HEK293 (cell line): ENCODE measurements around the gene DDX31.

Experiments used
- CTCF ChIA-PET: fragments of 350-600 bp; formaldehyde crosslinking; extraction: SDS; loops from one replicate; lab custom pipeline; 2021; ENCODE audit warnings: antibody characterized with exemption; lab: Yijun Ruan, JAX
- POLR2A ChIA-PET: fragments of 300-600 bp; formaldehyde crosslinking; extraction: SDS; loops from one replicate; lab custom pipeline; 2020; ENCODE audit warnings: antibody characterized with exemption, inconsistent platforms; lab: Yijun Ruan, JAX
- H3K27ac ChIP-seq: fragments of 200-500 bp; sonication (Bioruptor generic); 2 replicates; pipeline ENCODE4 v1.5.1; 2014; ENCODE audit warnings: low read depth, low read length, control low read depth, inconsistent platforms; ENCODE audit errors: extremely low read depth
- H3K36me3 ChIP-seq, 2 experiments: fragments of 200-500 bp in 1 of 2; sonication (Bioruptor generic) in 1 of 2; 1 replicate in 1 of 2; 2 replicates in 1 of 2; pipeline ENCODE4 v1.5.1; 2014 to 2017; ENCODE audit warnings: inconsistent platforms in 2 of 2, low read length in 2 of 2; ENCODE audit not compliant: control insufficient read depth in 2 of 2, insufficient read depth in 1 of 2
- H3K4me1 ChIP-seq: fragments of 200-500 bp; sonication (Bioruptor generic); 2 replicates; pipeline ENCODE4 v1.5.1; 2014; ENCODE audit warnings: mild to moderate bottlenecking, low read length, inconsistent platforms; ENCODE audit not compliant: control insufficient read depth, insufficient read depth
- H3K4me3 ChIP-seq: 2 replicates; pipeline ENCODE4 v1.5.1; 2011; ENCODE audit warnings: low read depth, mild to moderate bottlenecking, control low read depth, low read length, moderate library complexity
- H3K9me3 ChIP-seq: fragments of 200-500 bp; sonication (Bioruptor generic); 2 replicates; pipeline ENCODE4 v1.5.1; 2014; ENCODE audit warnings: low read depth, low read length, inconsistent platforms; ENCODE audit not compliant: control insufficient read depth, insufficient read depth
- BCL11B ChIP-seq: fragments of 450-650 bp; formaldehyde crosslinking; IDR thresholded peaks from 2 replicates; pipeline ENCODE4 v1.5.1; 2016; ENCODE audit warnings: low read depth, missing biosample characterization, missing genetic modification characterization
- GFI1B ChIP-seq: fragments of 450-650 bp; formaldehyde crosslinking; IDR thresholded peaks from 2 replicates; pipeline ENCODE4 v1.5.1; 2016; ENCODE audit warnings: missing biosample characterization, missing genetic modification characterization
- GLI4 ChIP-seq: fragments of 450-650 bp; formaldehyde crosslinking; IDR thresholded peaks from 2 replicates; pipeline ENCODE4 v1.5.1; 2016; ENCODE audit warnings: missing biosample characterization, missing genetic modification characterization
- PRDM2 ChIP-seq: fragments of 450-650 bp; formaldehyde crosslinking; IDR thresholded peaks from 2 replicates; pipeline ENCODE4 v1.5.1; 2016; ENCODE audit warnings: missing biosample characterization, missing genetic modification characterization, borderline replicate concordance
- ZBTB7A ChIP-seq: fragments of 450-650 bp; formaldehyde crosslinking; IDR thresholded peaks from 2 replicates; pipeline ENCODE4 v1.5.1; 2016; ENCODE audit warnings: low read depth, missing biosample characterization, missing genetic modification characterization
- ZNF112 ChIP-seq: fragments of 450-650 bp; formaldehyde crosslinking; IDR thresholded peaks from 2 replicates; pipeline ENCODE4 v1.5.0; 2017; ENCODE audit warnings: missing biosample characterization, missing genetic modification characterization
- ZNF138 ChIP-seq: fragments of 450-650 bp; formaldehyde crosslinking; IDR thresholded peaks from 2 replicates; pipeline ENCODE4 v1.5.1; 2016; ENCODE audit warnings: missing biosample characterization, missing genetic modification characterization, borderline replicate concordance
- ZNF169 ChIP-seq: fragments of 450-650 bp; formaldehyde crosslinking; IDR thresholded peaks from 2 replicates; pipeline ENCODE4 v1.5.1; 2016; ENCODE audit warnings: missing biosample characterization, missing genetic modification characterization
- ZNF175 ChIP-seq: fragments of 450-650 bp; formaldehyde crosslinking; IDR thresholded peaks from 2 replicates; pipeline ENCODE4 v1.5.1; 2016; ENCODE audit warnings: missing biosample characterization, missing genetic modification characterization
- ZNF184 ChIP-seq: fragments of 450-650 bp; IDR thresholded peaks from 2 replicates; pipeline ENCODE4 v1.5.1; 2018; ENCODE audit warnings: missing biosample characterization, mild to moderate bottlenecking, missing genetic modification characterization
- ZNF239 ChIP-seq: fragments of 450-650 bp; formaldehyde crosslinking; IDR thresholded peaks from 2 replicates; pipeline ENCODE4 v1.5.1; 2016; ENCODE audit warnings: missing biosample characterization, missing genetic modification characterization
- ZNF24 ChIP-seq: fragments of 450-650 bp; formaldehyde crosslinking; IDR thresholded peaks from 2 replicates; pipeline ENCODE4 v1.5.1; 2016; ENCODE audit warnings: missing biosample characterization, missing genetic modification characterization
- ZNF248 ChIP-seq: fragments of 450-650 bp; formaldehyde crosslinking; IDR thresholded peaks from 2 replicates; pipeline ENCODE4 v1.5.1; 2017; ENCODE audit warnings: missing biosample characterization, missing genetic modification characterization
- ZNF514 ChIP-seq: fragments of 450-650 bp; formaldehyde crosslinking; IDR thresholded peaks from 2 replicates; pipeline ENCODE4 v1.5.1; 2016; ENCODE audit warnings: missing biosample characterization, missing genetic modification characterization
- ZNF529 ChIP-seq: fragments of 450-650 bp; formaldehyde crosslinking; IDR thresholded peaks from 2 replicates; pipeline ENCODE4 v1.5.1; 2017; ENCODE audit warnings: missing genetic modification characterization, missing biosample characterization; ENCODE audit not compliant: insufficient replicate concordance
- ZNF544 ChIP-seq: fragments of 450-650 bp; formaldehyde crosslinking; IDR thresholded peaks from 2 replicates; pipeline ENCODE4 v1.5.0; 2017; ENCODE audit warnings: missing biosample characterization, missing genetic modification characterization
- ZNF548 ChIP-seq: fragments of 450-650 bp; formaldehyde crosslinking; IDR thresholded peaks from 2 replicates; pipeline ENCODE4 v1.5.1; 2016; ENCODE audit warnings: missing biosample characterization, missing genetic modification characterization
- ZNF621 ChIP-seq: fragments of 450-650 bp; formaldehyde crosslinking; IDR thresholded peaks from 2 replicates; pipeline ENCODE4 v1.5.1; 2017; ENCODE audit warnings: missing biosample characterization, missing genetic modification characterization
- ZNF623 ChIP-seq: fragments of 450-650 bp; formaldehyde crosslinking; IDR thresholded peaks from 2 replicates; pipeline ENCODE4 v1.5.1; 2016; ENCODE audit warnings: missing biosample characterization, missing genetic modification characterization
- TF ChIP-seq, protein P1 (sequence below): fragments of 450-650 bp; formaldehyde crosslinking; IDR thresholded peaks from 2 replicates; pipeline ENCODE4 v1.5.1; 2017; ENCODE audit warnings: missing biosample characterization, missing genetic modification characterization
- TF ChIP-seq, protein P2 (sequence below): fragments of 450-650 bp; formaldehyde crosslinking; IDR thresholded peaks from 2 replicates; pipeline ENCODE4; 2016; ENCODE audit warnings: missing biosample characterization, missing genetic modification characterization
- TF ChIP-seq, protein P3 (sequence below): fragments of 450-650 bp; formaldehyde crosslinking; IDR thresholded peaks from 2 replicates; pipeline ENCODE4 v1.5.1; 2016; ENCODE audit warnings: missing biosample characterization, missing genetic modification characterization

The DDX31 gene

GRCh38 chr9:132610661-132611060, 59.1 kb downstream of the DDX31 start:
- CTCF ChIA-PET: no interaction called here
- TF ChIP-seq ZNF623 (tag by site-specific recombination): no peak
- TF ChIP-seq ZNF248 (tag by site-specific recombination): no peak
- TF ChIP-seq ZNF175 (tag by site-specific recombination): no peak
- TF ChIP-seq ZBTB7A: no peak
- H3K4me1 ChIP-seq: no peaks in the 10 kb centered on the region
- H3K27ac ChIP-seq: no peak overlapping the region
- peaks cover 3 to 74% of the 10 kb centered on the region in 2 experiments; a peak in 2 of 3 replicates for H3K36me3 ChIP-seq
- no peaks in the 10 kb centered on the region for H3K9me3 ChIP-seq
- H3K4me3 ChIP-seq: no peak overlapping the region
- POLR2A ChIA-PET: no interaction called here

DNA sequence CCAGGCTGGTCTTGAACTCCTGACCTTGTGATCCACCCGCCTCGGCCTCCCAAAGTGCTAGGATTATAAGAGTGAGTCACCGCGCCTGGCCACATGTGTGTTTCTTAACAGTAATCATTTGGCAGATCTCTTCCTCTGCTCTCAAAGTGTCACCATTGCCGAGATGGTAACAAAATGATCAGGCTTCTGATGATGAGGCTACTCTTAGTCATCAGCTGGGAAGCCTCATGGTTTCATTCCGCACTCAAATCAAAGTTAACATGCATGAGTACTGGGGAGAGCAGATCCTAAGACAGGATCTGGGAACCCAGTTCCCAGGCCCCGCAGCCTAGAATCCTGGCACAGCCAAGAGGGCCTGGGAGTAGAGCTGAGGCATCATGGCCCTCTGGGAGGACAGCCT, 60.0 kb downstream of the DDX31 start:
- peaks cover 3 to 72% of the 10 kb centered on the region in 2 experiments; a peak in 2 of 3 replicates for H3K36me3 ChIP-seq
- no peak overlapping the region for H3K4me3 ChIP-seq
- ChIA-PET CTCF (no interaction called here), POLR2A (no interaction called here)
- no peaks in the 10 kb centered on the region for H3K9me3 ChIP-seq
- no peaks in the 10 kb centered on the region for H3K4me1 ChIP-seq
- TF ChIP-seq ZNF544 (tag by site-specific recombination): no peak
- no peak for TF ChIP-seq ZNF621 (tag by site-specific recombination)
- no peak for TF ChIP-seq PRDM2
- no peak for TF ChIP-seq ZNF514 (tag by site-specific recombination)
- TF ChIP-seq, protein P1, sequence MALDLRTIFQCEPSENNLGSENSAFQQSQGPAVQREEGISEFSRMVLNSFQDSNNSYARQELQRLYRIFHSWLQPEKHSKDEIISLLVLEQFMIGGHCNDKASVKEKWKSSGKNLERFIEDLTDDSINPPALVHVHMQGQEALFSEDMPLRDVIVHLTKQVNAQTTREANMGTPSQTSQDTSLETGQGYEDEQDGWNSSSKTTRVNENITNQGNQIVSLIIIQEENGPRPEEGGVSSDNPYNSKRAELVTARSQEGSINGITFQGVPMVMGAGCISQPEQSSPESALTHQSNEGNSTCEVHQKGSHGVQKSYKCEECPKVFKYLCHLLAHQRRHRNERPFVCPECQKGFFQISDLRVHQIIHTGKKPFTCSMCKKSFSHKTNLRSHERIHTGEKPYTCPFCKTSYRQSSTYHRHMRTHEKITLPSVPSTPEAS (tag by site-specific recombination): no peak
- no peak for TF ChIP-seq ZNF169 (tag by site-specific recombination)
- no peak for TF ChIP-seq ZNF529 (tag by site-specific recombination)
- no peak for TF ChIP-seq ZNF138
- TF ChIP-seq ZNF548 (tag by site-specific recombination): no peak
- TF ChIP-seq BCL11B: no peak
- TF ChIP-seq GFI1B (tag by site-specific recombination): no peak
- no peak overlapping the region for H3K27ac ChIP-seq

GRCh38 chr9:132609184-132609583, 60.6 kb downstream of the DDX31 start:
- H3K27ac ChIP-seq: no peak overlapping the region
- POLR2A ChIA-PET: no interaction called here
- H3K4me3 ChIP-seq: no peak overlapping the region
- no peaks in the 10 kb centered on the region for H3K4me1 ChIP-seq
- H3K36me3 ChIP-seq: peaks cover 3 to 68% of the 10 kb centered on the region in 2 experiments; a peak in 2 of 3 replicates
- H3K9me3 ChIP-seq: no peaks in the 10 kb centered on the region
- CTCF ChIA-PET: no interaction called here
- TF ChIP-seq ZNF112 (no peak), ZNF24 (tag by site-specific recombination) (no peak), ZNF184 (tag by site-specific recombination) (no peak), GLI4 (tag by site-specific recombination) (no peak), ZNF239 (tag by site-specific recombination) (no peak)
- TF ChIP-seq, protein P2, sequence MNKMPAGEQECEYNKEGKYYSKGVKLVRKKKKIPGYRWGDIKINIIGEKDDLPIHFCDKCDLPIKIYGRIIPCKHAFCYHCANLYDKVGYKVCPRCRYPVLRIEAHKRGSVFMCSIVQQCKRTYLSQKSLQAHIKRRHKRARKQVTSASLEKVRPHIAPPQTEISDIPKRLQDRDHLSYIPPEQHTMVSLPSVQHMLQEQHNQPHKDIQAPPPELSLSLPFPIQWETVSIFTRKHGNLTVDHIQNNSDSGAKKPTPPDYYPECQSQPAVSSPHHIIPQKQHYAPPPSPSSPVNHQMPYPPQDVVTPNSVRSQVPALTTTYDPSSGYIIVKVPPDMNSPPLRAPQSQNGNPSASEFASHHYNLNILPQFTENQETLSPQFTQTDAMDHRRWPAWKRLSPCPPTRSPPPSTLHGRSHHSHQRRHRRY: no peak
- TF ChIP-seq, protein P3, sequence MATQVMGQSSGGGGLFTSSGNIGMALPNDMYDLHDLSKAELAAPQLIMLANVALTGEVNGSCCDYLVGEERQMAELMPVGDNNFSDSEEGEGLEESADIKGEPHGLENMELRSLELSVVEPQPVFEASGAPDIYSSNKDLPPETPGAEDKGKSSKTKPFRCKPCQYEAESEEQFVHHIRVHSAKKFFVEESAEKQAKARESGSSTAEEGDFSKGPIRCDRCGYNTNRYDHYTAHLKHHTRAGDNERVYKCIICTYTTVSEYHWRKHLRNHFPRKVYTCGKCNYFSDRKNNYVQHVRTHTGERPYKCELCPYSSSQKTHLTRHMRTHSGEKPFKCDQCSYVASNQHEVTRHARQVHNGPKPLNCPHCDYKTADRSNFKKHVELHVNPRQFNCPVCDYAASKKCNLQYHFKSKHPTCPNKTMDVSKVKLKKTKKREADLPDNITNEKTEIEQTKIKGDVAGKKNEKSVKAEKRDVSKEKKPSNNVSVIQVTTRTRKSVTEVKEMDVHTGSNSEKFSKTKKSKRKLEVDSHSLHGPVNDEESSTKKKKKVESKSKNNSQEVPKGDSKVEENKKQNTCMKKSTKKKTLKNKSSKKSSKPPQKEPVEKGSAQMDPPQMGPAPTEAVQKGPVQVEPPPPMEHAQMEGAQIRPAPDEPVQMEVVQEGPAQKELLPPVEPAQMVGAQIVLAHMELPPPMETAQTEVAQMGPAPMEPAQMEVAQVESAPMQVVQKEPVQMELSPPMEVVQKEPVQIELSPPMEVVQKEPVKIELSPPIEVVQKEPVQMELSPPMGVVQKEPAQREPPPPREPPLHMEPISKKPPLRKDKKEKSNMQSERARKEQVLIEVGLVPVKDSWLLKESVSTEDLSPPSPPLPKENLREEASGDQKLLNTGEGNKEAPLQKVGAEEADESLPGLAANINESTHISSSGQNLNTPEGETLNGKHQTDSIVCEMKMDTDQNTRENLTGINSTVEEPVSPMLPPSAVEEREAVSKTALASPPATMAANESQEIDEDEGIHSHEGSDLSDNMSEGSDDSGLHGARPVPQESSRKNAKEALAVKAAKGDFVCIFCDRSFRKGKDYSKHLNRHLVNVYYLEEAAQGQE (tag by site-specific recombination): no peak
